OCI-LY3 (cell line): ENCODE measurements around the gene TBC1D4.

ENCODE experiments used
- H2AFZ ChIP-seq: fragments of 200-600, 300-600 bp; shearing (Covaris generic); 2 replicates; pipeline ENCODE4 v1.6.0; 2014; ENCODE audit warnings: antibody characterized with exemption, low read depth, low read length
- H3K27ac ChIP-seq: fragments of 200-600, 300-600 bp; sonication (generic); 2 replicates; pipeline ENCODE4 v1.5.1; 2014; ENCODE audit warnings: mild to moderate bottlenecking, low read length, moderate library complexity, mixed read lengths
- H3K27me3 ChIP-seq: fragments of 200-600, 300-600 bp; sonication (generic); 2 replicates; pipeline ENCODE4 v1.6.1; 2014; ENCODE audit warnings: low read depth, low read length, mixed read lengths
- H3K36me3 ChIP-seq: fragments of 200-600, 300-600 bp; sonication (generic); replicated peaks from 2 replicates; pipeline ENCODE3; 2014; ENCODE audit warnings: low read depth, low read length, mixed read lengths
- H3K4me1 ChIP-seq: fragments of 300-600, 200-600 bp; sonication (generic); 2 replicates; pipeline ENCODE4 v1.6.1; 2014; ENCODE audit warnings: low read length, mixed read lengths
- H3K4me2 ChIP-seq: fragments of 200-600, 300-600 bp; sonication (generic); 2 replicates; pipeline ENCODE4 v1.6.1; 2014; ENCODE audit warnings: low read length, mixed read lengths
- H3K4me3 ChIP-seq: fragments of 300-600, 200-600 bp; sonication (generic); 2 replicates; pipeline ENCODE4 v1.5.1; 2014; ENCODE audit warnings: antibody characterized with exemption, mild to moderate bottlenecking, low read length, moderate library complexity
- H3K79me2 ChIP-seq: fragments of 300-600, 200-600 bp; shearing (Covaris generic); 2 replicates; pipeline ENCODE4 v1.6.1; 2014; ENCODE audit warnings: mild to moderate bottlenecking, low read length, mixed read lengths
- H3K9ac ChIP-seq: fragments of 300-600, 200-600 bp; shearing (Covaris generic); 2 replicates; pipeline ENCODE4 v1.6.0; 2014; ENCODE audit warnings: mild to moderate bottlenecking, low read length, moderate library complexity
- H3K9me3 ChIP-seq: fragments of 200-600, 300-600 bp; shearing (Covaris generic); 2 replicates; pipeline ENCODE4 v1.6.1; 2014; ENCODE audit warnings: low read length, mixed read lengths; ENCODE audit not compliant: insufficient read depth
- H4K20me1 ChIP-seq: fragments of 200-600, 300-600 bp; sonication (generic); 2 replicates; pipeline ENCODE4 v1.6.1; 2016; ENCODE audit warnings: low read length, mixed read lengths; ENCODE audit not compliant: insufficient read depth
- CTCF ChIP-seq: fragments of 200-600, 300-600 bp; sonication (generic); IDR thresholded peaks from 2 replicates; pipeline ENCODE4 v1.5.1; 2014; ENCODE audit warnings: antibody characterized with exemption, low read length, low read depth
- EZH2phosphoT487 ChIP-seq: fragments of 200-600 bp; shearing (Covaris generic); IDR thresholded peaks from 2 replicates; pipeline ENCODE4 v1.6.1; 2018; ENCODE audit warnings: antibody characterized with exemption, mixed run types, low read depth

The TBC1D4 gene

GRCh38 chr13:75395901-75396300, 86.1 kb downstream of the TBC1D4 start:
- Histone ChIP-seq H3K9me3 (peaks cover 10% of the 10 kb centered on the region), H3K4me2 (no peak overlapping the region), H3K4me3 (no peak overlapping the region), H4K20me1 (no peaks in the 10 kb centered on the region), H3K36me3 (peaks cover 6% of the 10 kb centered on the region), H3K4me1 (peaks cover 19% of the 10 kb centered on the region), H3K9ac (no peak overlapping the region), H3K79me2 (no peaks in the 10 kb centered on the region), H3K27me3 (no peaks in the 10 kb centered on the region; the same call in 1 of the 2 replicates), H2AFZ (no peak overlapping the region), H3K27ac (no peak overlapping the region)
- TF ChIP-seq CTCF (no peak), EZH2phosphoT487 (no peak)

- Histone ChIP-seq H4K20me1 (no peaks in the 10 kb centered on the region), H3K4me3 (no peak overlapping the region), H3K36me3 (peaks cover 6% of the 10 kb centered on the region), H3K79me2 (no peaks in the 10 kb centered on the region), H2AFZ (no peak overlapping the region), H3K4me2 (no peak overlapping the region), H3K4me1 (peaks cover 16% of the 10 kb centered on the region), H3K27me3 (no peaks in the 10 kb centered on the region; the same call in 1 of the 2 replicates), H3K9ac (no peak overlapping the region), H3K27ac (no peak overlapping the region), H3K9me3 (peaks cover 10% of the 10 kb centered on the region)
- TF ChIP-seq EZH2phosphoT487 (no peak), CTCF (no peak)
Measured at GRCh38 chr13:75395066-75395465, 86.9 kb downstream of the TBC1D4 start.

GRCh38 chr13:75393839-75394520, 88.0 kb downstream of the TBC1D4 start:
- no peak overlapping the region for H2AFZ ChIP-seq
- no peaks in the 10 kb centered on the region; the same call in 1 of the 2 replicates for H3K27me3 ChIP-seq
- no peak overlapping the region for H3K4me3 ChIP-seq
- TF ChIP-seq CTCF = no peak
- TF ChIP-seq EZH2phosphoT487 = no peak
- H3K4me1 ChIP-seq = peaks cover 16% of the 10 kb centered on the region
- no peak overlapping the region for H3K27ac ChIP-seq
- H3K36me3 ChIP-seq = peaks cover 3% of the 10 kb centered on the region
- peaks cover 6% of the 10 kb centered on the region for H3K9me3 ChIP-seq
- H3K4me2 ChIP-seq = no peak overlapping the region
- no peaks in the 10 kb centered on the region for H4K20me1 ChIP-seq
- no peaks in the 10 kb centered on the region for H3K79me2 ChIP-seq
- no peak overlapping the region for H3K9ac ChIP-seq

GRCh38 chr13:75391432-75392100, 90.4 kb downstream of the TBC1D4 start:
- H3K36me3 ChIP-seq = no peaks in the 10 kb centered on the region
- no peaks in the 10 kb centered on the region for H3K79me2 ChIP-seq
- H3K4me2 ChIP-seq = no peak overlapping the region
- H3K27ac ChIP-seq = no peak overlapping the region
- peaks cover 27% of the 10 kb centered on the region for H3K4me1 ChIP-seq
- no peaks in the 10 kb centered on the region for H3K27me3 ChIP-seq
- no peaks in the 10 kb centered on the region for H3K9me3 ChIP-seq
- no peaks in the 10 kb centered on the region for H4K20me1 ChIP-seq
- no peak overlapping the region for H3K9ac ChIP-seq
- no peak for TF ChIP-seq CTCF
- TF ChIP-seq EZH2phosphoT487 = no peak
- H2AFZ ChIP-seq = no peak overlapping the region
- H3K4me3 ChIP-seq = no peak overlapping the region
